HG02623 (cell line): ENCODE data around the gene HM13.
"Not testable (repeated sequence)": the region's sequence is repeated elsewhere in the genome, so short reads cannot be mapped to it uniquely, and the experiment has no call there.

Experiments used
- ATAC-seq: cut with Tn5 transposase; IDR thresholded peaks from one replicate; pipeline ENCODE4 v1.9.1; 2021; ENCODE audit warnings: moderate library complexity; ENCODE audit not compliant: unreplicated experiment

HM13 gene

DNA sequence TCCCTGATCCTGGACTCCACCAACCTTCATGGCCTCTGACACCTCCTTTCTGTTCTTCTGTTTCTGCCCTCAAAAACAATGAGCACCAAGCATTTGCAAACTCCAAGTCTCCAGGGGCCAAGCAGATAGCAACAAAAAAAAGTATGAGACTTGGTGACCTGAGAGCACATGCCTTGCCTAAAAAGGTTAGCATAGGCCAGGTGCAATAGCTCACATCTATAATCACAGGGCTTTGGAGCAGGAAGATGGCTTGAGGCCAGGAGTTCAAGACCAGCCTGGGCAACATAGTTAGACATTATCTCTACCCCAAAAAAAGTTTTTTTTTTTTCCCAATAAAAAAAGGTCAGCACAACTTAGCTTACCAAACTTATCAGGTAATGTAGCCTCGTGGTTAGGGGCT is 13.7 kb upstream of the HM13 start:
- ATAC-seq: no peak

DNA sequence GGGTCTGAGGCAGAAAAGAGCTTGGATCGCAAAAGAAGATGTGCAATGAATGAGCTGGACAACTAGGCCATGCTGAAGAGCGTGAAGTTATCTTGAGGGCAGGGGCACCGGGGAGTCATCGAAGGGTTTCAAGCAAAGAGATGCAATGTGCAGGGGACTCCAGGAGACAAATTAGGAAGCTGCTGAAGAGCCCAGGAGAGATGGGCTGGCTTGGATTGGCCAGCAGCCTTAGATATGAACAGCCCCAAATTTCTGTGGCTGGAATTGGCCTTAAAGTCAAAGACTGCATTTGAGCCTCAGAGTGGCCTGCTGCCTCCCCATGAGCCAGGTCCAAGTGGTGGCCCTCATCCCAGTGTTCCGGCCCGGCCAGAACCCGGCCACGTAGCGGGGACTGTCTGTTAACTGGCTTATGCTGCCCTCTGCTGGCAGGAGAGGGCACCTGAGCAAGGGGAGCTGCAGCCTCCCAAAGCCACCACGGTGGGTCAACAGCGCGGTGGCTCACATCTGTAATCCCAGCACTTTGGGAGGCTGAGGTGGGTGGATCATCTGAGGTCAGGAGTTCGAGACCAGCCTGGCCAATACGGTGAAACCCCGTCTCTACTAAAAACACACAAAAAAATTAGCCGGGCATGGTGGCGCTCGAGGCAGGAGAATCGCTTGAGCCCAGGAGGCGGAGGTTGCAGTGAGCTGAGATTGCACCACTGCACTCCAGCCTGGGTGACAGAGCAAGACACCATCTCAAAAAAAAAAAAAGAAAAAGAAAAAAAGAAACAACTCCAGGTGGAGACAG is 11.2 kb upstream of the HM13 start:
- peak; percentile 92 for ATAC-seq

DNA sequence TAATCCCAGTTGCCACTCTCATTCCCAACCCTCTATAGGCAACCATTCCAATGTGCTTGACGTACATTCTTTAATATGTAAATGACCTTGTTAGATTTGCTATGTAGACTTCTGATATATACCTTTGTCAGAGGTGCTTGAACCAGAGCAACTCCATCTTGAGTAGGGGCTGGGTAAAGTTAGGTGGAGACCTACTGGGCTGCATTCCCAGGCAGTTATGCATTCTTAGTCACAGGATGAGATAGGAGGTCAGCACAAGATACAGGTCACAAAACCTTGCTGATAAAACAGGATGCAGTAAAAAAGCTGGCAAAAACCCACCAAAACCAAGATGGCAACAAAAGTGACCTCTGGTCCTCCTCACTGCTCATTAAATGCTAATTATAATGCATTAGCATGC is 8.3 kb upstream of the HM13 start:
- no peak for ATAC-seq

DNA sequence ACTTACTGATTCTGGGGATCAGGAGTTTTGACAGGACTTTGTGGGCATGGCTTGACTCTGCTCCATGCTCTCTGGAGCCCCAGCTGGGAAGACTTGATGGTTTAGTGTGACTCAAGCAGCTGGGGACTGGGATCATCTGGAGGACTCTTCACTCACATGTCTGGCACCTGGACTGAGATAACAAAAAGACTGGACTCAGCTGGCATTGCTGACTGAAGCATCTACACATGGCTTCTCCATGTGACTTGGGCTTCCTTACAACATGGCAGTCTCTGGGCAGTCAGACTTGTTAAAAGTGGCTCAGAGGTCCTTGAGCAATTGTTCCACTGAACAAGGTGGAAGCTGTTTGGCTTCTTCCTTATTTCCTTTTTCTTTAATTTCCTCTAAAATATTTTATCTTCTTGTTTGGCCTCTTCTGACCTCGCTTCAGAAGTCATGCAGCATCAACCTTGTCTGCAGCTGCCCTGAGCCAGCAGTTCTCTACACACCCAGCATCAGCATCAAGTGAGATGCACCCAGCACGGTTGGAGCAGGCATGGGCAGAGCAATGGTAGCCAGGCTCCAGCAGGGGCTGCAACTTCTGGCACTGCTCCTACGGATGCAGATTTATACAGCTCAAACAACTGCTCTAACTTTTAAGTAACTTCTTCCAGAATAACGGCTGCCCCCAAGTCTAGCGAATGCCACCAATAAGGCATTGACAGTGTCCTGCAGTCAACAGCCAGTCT is 5.6 kb upstream of the HM13 start:
- no peak for ATAC-seq

DNA sequence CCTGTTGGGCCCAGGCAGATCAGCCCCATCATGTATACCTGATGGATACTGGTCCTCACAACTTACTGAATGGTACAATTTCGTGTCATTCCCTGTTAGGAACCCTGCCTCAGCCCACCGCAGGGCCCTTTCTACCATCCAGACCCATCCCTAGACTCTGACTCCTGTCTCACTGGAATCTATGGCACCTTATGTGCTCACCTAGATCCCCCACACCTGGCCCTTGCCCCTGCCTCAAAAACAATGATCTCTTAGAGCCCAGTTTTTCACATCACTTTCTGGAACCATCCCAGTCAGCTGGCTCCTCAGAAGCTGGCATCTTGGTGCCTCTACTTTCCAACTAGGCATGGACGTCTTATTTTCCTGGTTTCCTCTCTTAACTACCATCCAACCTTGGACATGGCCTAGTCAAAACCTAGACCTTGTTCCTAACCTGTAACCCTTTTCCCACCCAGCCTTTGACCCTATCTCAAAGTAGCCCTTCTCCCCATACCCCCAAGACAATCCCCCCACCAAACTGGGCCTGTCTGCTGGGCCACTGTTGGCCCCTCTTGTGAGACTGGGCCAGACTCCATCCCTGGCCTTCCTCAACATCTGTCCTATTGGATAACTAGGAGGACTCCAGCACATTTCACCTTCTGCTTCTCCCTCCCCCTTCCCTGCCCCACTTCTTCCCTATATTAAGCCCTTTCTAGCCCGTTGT is 981 bp downstream of the HM13 start:
- no peak for ATAC-seq

DNA sequence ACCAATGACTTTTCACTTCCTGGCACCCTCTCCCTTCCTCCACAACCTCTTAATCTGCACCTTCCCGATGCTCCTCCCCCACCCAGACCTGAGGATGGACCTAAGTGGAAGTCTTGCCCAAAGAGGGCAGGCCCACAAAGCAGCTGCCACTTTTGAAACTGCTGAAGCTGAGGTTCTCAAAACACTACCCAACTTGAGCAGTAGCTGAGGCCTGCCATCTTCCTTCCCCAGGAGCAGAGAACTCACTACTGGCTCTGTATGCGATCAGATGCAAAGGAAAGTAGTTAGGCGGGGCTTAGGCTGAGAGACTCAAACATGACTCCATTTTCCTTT is 1.5 kb downstream of the HM13 start:
- no peak for ATAC-seq

DNA sequence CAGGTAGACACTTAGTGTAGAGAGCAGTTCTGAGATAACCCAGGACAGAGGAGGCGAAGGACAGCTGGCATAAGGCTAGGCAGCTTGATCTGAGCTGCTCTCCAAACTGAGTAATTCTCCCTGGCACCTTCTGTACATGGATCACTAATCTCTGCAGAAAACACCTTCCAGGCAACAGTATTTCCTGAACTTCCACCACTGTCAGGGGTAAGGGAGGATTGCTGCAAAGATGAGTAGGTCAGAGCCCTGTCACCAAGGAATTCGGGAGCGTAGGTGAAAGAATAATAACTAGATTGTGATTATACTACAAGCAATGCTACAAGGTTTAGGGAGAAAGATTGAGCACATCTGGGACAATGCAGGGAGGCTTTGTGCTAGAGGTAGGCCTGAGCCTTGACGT is 1.9 kb downstream of the HM13 start:
- ATAC-seq: no peak

DNA sequence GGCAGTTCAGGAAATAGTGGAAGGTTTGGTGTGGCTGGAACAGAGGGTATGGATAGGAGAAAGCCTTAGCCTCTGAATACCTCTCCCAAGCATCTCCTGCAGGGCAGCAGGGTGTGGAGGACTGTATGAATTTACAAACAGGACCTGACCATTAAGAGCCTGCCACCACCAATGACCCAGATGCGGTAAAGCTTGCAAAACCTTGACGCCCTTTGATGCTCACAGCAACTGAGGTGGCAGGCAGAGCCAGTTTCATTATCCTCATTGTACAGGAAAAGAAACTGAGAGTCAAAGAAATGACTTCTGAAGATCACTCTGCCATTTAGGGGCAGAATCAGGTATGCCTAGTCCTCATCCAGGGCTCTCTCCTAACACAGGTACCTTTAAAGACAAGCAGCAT is 2.4 kb downstream of the HM13 start:
- no peak for ATAC-seq

DNA sequence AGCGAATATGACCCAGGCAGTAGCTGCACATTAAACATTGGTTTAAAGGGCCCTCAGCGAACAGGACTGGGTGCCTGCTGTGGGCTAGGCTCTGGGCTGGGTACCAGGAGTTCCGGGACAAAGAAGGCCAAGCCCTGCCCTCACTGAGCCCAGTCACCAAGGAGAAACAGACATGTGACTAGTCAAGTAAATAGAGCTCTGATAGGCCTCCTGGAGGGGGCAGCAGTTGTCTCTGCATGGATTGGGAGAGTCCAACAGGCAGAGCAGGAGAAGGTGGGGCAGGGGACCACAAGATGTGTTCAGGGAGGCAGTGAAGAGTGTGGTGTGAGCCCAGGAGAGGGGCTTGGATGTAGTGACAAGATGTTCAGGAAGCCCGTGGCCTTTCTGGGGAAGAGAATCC is 3.1 kb downstream of the HM13 start:
- ATAC-seq: no peak

DNA sequence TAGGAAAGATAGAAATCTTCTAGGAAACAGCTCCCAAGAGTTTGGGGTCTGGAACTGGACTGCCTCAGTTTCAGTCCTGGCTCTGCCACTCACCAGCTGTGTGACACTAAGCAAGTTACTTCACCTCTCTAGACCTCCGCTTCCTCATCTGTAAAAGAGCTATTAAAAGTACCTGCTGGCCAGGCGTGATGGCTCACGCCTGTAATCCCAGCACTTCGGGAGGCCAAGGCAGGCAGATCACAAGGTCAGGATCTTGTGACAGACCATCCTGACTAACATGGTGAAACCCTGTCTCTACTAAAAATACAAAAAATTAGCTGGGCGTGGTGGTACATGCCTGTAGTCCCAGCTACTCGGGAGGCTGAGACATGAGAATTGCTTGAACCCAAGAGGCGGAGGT is 7.0 kb downstream of the HM13 start:
- ATAC-seq: not testable (repeated sequence)

DNA sequence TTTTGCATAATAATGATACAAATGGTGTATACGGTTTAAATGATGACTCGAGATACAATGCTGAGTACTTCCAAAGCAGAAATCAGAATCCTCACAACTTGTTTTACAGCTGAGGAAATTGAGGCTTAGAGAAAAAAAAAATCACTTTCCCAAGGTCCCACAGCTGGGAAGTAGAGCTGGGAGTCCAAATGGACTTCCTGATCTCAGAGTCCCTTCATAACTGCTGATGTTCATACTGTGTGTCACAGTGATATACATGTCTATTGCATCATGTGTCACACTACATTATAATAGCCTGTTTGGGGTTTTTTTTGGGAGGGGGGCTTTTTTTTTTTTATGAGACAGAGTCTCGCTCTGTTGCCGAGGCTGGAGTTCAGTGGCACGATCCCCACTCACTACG is 8.5 kb downstream of the HM13 start:
- ATAC-seq: no peak

DNA sequence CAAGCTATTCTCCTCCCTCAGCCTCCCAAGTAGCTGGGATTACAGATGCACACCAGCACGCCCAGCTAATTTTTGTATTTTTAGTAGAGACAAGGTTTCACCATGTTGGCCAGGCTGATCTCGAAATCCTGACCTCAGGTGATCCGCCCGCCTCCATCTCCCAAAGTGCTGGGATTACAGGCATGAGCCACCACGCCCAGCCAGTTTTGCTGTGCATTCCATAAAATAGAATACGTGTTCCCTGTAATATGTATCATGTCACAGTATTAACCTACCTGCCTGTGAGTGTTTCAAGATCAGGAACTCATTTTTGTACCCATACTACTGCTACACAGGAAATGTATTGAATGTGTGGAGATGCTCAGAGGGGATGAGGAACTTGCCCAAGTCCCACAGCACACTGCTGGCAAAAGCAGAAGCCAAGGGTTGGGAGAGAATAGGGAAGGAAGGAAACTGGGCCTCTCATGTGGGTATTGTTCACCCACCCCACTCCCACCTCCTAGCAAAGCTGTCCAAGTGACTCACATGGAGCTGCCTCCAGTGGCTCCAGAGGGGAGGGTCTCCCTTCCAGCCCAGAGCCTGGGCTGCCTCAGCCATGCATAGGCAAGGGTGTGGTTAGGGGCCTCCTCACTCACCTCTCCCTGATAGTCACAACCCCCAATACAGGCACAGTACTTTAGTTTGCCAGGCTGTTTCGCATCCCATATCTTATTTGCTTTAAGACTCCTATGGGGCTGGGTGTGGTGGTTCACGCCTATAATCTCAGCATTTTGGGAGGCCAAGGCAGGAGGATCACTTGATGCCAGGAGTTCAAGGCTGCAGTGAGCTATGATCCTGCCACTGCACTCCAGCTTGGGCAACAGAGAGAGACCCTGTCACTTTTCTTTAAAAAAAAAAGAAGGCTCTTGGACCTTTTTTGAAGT is 9.4 kb downstream of the HM13 start:
- no peak for ATAC-seq

DNA sequence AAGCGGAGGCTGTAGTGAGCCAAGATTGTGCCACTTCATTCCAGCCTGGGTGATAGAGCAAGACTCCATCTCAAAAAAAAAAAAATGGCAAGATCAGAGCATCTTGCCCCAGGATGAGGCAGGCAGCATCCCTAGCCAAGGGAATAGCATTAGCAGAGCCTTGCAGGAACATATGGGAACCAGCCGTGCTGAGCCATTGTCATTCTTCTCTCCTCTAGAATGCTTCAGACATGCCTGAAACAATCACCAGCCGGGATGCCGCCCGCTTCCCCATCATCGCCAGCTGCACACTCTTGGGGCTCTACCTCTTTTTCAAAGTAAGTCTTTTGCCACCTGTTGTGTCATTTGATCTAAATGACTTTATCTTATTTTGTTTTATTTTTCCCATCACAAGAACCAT is 13.0 kb downstream of the HM13 start:
- ATAC-seq: no peak

DNA sequence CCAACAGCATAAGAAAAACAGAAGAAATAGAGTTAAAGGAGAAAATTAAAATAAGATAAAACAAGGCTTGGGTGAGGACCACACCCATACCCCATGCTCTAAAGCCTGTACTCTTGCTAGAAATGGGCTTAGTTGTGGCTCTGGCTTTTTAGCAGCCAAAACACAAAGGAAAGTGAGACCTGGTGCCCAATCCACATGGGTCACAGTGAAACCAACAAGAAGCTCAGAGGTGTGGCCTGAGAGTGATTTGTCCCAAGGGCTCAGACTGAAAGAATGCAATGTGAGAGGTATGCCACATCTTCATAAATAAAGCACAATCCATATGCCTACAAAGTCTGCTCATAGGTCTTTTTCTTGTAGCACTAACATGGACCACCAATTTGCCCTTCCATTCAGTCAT is 21.1 kb downstream of the HM13 start:
- ATAC-seq: no peak

DNA sequence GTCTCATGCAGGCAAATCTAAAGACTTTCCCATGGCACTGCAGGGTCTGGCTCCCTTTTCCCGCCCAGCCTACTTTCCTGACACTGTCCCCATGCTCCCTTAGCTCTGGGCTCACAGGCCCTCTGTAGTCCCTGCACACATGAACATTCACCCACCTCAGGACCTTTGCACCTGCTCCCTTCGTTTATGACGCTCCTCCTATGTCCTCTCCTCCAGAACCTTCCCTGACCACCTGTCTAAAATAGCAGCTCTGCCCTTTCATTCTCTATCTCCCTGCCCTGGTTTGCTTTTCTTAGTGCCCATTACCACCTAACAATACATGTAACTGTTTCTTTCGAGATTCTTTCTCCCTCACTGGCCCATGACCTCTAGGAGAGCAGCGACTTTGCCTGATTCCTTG is 22.3 kb downstream of the HM13 start:
- ATAC-seq: no peak

DNA sequence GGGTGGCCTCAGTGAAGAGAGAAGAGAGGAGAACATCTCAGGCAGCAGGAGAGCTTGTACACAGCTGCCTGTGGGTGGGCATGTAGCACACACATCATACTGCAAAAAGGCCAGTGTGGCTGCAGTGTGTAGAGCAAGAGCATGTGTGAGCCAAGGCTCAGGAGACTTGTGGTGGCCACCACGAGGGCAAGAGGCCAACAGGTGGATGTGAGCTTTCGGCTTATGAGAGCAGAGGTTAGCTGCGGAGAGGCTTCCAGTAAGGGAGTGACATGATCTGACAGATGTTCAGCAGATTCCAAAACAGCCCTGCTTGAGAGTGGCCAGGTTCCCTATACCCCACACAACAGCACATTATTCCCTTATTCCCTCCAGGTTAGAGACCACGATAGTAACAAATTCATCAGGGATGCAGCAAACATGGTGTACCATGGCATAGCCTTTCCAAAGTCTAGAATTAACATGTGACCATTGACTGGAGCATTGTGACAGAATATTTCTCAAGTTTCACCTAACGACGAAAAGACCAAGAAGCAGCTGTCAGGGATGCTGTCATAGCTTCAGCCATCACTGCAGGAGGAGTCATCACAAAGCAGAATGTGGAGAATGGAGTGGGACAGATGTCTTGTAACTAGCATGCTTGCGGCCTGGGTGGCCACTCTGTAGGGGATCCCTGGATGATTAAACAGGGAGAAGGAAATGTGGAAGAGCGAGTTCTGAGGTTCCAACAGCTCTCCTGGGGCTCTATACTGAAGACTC is 23.1 kb downstream of the HM13 start:
- no peak for ATAC-seq

DNA sequence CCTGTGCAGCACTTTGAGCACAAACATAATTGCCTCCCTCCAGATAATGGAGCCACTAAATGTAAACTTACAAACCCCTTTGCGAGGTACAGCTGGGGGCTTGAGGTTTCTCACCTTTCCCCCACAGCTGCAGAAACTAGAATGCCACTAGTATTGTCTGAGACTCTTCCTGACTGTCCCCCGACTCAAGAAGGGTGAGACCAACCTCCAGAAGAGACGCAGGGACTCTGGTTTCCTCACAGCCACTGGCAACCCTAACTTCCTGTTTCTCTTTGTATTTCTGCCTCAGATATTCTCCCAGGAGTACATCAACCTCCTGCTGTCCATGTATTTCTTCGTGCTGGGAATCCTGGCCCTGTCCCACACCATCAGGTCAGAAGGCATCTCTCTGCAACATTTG is 23.6 kb downstream of the HM13 start:
- ATAC-seq: no peak

DNA sequence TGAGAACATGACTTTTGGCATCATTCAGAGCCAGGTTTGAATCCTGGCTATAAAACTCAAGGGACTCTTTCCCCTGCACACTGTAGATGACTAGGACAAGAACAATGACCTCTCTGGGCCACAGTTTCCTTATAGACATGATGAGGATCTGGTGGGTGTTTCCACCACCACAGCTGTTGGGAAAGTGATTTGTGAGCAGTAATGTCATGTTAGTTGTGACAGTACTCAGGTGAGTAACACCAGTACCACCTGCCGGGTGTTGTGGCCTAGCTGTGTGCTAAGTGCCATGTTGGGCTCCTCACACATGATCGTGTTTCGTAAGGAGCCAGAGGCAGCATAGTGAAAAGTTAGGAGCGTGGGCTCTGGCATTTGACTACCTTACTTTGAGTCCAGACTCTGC is 24.1 kb downstream of the HM13 start:
- no peak for ATAC-seq

DNA sequence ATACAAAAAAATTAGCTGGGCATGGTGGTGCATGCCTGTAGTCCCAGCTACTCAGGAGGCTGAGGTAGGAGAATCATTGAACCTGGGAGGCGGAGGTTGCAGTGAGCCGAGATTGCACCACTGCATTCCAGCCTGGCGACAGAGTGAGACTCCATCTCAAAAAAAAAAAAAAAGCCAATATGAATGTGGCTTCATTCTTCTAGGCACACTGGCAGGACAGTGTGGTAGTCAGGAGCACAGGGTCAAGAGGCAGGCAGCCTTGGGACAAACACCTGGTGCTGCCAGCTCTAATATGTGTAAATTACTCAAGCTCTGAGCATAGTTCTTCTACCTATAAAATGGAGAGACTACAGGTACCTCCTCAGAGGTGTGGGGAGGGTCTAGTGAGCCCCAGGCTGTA is 25.4 kb downstream of the HM13 start:
- not testable (repeated sequence) for ATAC-seq

DNA sequence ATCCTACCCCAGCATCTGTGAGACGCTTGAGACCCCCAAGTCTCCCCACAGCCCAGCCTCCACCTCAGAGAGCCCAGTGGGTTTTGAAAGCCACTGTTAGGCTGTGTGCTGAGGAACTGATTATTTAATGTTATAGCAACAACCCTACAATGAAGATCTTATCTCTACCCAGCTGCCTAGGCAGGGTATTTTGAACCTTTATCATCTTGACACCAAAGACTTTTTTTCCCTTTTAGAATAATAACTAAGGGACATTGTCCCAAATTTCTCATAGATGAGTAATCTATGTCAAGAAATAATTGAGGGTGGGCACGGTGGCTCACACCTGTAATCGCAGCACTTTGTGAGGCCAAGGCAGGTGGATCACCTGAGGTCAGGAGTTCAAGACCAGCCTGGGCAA is 26.2 kb downstream of the HM13 start:
- no peak for ATAC-seq
